ENCODE measurements around the gene ARL16.
"Not testable (repeated sequence)": the region's sequence is repeated elsewhere in the genome, so short reads cannot be mapped to it uniquely, and the experiment has no call there.

ARL16 gene

GRCh38 chr17:81695211-81695610, 11.6 kb upstream of the ARL16 start:
- no peak for DNase-seq

DNA sequence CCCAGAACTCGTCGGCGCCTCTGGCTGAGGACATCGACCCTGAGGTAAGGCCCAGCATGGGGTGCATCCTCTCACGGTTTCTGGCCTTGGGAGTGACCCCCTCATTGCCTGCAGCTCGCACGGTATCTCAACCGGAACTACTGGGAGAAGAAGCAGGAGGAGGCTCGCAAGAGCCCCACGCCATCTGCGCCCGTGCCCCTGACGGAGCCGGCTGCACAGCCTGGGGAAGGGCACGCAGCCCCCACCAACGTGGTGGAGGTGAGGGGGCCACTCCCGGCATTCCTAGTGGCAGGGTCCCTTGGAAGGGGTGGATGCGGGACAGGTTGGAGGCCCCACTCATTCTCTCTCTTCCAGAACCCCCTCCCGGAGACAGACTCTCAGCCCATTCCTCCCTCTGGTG, 11.2 kb upstream of the ARL16 start:
- no peak for DNase-seq

- no peak for DNase-seq
Observed at GRCh38 chr17:81693509-81694210, 10.1 kb upstream of the ARL16 start.

- DNase-seq = no peak
Observed at GRCh38 chr17:81691608-81692007, 8.0 kb upstream of the ARL16 start.

- no peak for DNase-seq
Observed at GRCh38 chr17:81691196-81691595, 7.6 kb upstream of the ARL16 start.

DNA sequence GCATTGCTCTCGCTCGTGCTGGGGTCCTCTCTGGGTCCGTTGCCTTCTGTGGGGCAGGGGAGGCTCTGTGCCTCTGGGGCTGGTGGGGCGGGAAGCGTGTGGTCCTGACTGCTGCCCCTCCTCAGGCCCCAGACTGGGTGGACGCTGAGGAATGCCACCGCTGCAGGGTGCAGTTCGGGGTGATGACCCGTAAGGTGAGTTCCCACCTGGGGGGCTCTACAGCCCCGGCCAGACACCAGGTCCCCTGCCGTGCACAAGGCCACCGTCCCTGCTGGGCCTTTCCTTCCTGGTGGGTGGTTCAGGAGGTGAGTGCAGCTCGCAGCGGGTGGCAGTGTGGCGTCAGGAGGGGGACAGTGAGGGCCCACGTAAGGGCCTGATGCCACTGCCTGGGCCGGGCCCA, 7.0 kb upstream of the ARL16 start:
- no peak for DNase-seq

- DNase-seq = no peak
Observed at GRCh38 chr17:81690066-81690465, 6.5 kb upstream of the ARL16 start.

- DNase-seq = no peak
Observed at GRCh38 chr17:81688616-81689015, 5.0 kb upstream of the ARL16 start.

DNA sequence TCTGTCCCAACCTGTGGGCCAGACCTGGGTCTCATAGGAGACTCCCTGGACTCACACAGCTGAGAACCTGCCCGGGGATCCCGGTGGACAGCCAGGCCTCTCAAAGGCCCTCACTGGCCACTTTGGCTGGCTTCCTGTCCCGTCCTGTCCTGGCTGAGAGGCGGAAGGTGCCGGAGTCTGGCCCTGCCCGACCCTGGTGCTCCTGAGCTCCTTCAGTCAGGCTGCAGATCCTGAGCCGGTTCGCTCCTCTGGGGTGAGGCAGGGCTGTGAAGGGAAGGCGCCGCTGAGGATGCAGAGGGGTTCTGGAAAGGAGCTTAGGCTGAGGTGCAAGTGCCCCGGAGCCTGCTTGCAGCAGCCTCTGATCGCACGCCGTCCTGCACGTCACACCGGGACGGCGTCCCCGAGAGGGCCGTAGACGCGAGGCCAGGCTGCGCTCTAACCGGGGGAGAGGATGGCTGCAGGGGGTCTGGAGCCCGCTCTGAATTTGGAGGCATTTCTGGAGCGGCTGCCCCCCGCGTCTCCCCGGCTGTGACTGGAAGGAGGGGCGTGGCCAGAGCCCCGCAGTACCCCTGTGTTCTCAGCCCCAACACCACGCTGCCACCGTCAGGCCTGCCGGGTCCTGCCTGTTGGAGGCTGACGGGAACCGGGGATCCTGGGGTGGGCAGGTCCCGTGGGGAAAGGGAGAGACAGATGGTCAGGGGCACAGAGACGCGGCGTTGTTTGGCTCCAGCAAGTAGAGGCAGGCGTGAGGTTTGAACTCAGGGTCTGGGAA, 4.4 kb upstream of the ARL16 start:
- no peak for DNase-seq

DNA sequence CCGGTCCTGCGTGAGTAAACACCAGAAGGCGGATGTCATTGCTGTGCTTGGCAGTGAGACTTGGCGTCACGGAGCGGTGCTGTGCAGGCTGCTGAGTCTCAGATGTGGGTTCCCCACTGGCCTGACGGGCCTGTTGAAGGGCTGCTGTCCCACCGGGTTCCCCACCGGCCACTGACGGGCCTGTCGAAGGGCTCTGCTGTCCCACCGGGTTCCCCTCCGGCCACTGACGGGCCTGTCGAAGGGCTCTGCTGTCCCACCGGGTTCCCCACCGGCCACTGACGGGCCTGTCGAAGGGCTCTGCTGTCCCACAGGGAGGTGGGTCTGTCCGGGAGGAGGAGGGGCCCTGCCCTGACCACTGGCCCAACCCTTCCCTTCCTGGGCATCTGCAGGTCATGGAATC, 3.0 kb upstream of the ARL16 start:
- DNase-seq = no peak

GRCh38 chr17:81685108-81685507, 1.5 kb upstream of the ARL16 start:
- no peak for DNase-seq

- DNase-seq = no peak
Observed at GRCh38 chr17:81684442-81684911, 880 bp upstream of the ARL16 start.

GRCh38 chr17:81683208-81683583, 401 bp downstream of the ARL16 start:
- no peak for DNase-seq

GRCh38 chr17:81682565-81683207, 911 bp downstream of the ARL16 start:
- DNase-seq = no peak

GRCh38 chr17:81681672-81682071, 1.9 kb downstream of the ARL16 start:
- DNase-seq = no peak

- no peak for DNase-seq
Observed at GRCh38 chr17:81680150-81680549, 3.4 kb downstream of the ARL16 start.

DNA sequence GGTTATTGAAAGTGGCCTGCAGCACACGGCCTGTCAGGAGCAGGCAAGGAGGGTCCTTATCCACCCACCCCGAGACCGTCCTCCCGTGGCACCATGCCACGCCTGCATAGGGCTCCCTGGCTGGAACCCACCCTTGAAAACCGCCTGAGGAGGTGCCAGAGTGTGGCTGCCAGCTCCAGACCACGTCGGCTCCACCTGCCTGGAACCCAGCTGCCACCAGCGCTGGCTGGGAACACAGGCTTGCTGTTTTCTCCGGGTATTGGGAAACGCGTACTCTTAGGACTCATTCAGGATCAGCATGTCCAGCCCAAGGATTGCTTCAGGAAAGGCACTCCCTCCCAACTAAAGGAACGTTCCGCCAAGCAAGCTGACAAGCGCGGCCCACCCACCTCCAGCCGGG, 6.7 kb downstream of the ARL16 start:
- DNase-seq = no peak

GRCh38 chr17:81675515-81676221, 7.9 kb downstream of the ARL16 start:
- DNase-seq = not testable (repeated sequence)

- no peak for DNase-seq
Observed at GRCh38 chr17:81673561-81674258, 9.9 kb downstream of the ARL16 start.

DNA sequence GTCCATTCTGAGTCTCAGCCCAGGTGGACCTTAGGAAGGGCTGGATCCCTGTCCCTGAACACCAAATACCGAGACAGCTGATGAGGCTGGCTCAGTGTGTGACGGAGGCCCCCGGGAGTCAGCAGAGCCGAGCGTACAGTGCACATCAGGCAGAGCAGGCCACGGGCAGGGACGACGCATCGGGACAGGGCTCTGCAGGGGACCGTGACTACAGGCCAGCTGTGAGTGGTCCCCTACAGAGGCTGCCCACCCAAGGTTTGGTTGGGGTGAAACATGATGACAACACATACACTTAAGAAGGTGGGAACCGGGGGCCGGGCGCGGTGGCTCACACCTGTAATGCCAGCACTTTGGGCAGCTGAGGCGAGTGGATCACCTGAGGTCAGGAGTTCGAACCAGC, 10.6 kb downstream of the ARL16 start:
- DNase-seq = no peak

- no peak for DNase-seq
Observed at GRCh38 chr17:81672504-81672903, 11.1 kb downstream of the ARL16 start.

DNA sequence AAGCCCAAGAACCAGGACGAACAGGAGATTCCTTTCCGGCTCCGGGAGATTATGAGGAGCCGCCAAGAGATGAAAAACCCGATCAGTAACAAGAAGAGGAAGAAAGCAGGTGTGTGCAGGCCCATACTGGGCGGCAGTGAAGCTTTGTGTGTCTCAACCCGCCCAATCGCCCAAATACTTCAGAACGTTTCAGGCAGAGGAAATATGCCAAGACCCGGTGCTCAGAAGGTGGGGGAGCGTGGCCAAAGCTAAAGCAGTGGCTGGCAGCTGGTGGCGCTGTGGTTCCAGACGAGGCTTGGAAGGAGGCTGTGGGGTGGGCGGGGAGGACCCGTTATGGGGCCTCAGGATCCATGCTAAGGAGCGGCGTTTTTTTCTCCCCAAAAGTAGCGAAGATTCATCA, 15.8 kb downstream of the ARL16 start:
- no peak for DNase-seq

Measured in NCI-H1105 (cell line).